Activated CD4-positive, alpha-beta T cell treated with anti-CD3 and anti-CD28 coated beads, Interleukin-10, Interleukin-2, amounts not matched to agents 100 ng/mL and 50 ng/mL, durations not matched to agents 16 hours and 8 hours (primary cell): Measurements from ENCODE around the gene EFCAB8.
"Not testable (repeated sequence)": the region's sequence is repeated elsewhere in the genome, so short reads cannot be mapped to it uniquely, and the experiment has no call there.

Source experiments
- DNase-seq: peaks from one replicate; pipeline ENCODE4 v3.0.0-alpha.2; 2020

Gene EFCAB8

DNA sequence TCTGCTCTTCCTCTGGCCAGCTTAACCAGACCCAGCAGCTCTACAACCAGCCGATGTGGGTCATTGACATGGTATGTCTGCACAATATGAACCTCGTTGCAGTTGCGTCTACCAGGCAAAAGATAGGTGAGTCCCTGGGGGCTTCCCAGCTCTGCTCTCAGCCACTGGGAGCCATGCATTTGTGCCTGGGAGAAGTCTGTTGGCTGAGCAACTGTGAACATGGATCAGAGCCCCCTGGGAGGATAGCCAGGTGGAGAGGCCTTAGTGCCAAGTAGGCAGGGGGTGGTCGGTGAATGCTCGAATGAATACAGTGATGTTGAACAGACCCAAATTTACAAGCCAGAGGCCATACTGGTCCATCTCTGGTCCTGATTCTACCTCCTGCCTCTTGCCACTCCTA is 30.6 kb downstream of the EFCAB8 start:
- no peak for DNase-seq

DNA sequence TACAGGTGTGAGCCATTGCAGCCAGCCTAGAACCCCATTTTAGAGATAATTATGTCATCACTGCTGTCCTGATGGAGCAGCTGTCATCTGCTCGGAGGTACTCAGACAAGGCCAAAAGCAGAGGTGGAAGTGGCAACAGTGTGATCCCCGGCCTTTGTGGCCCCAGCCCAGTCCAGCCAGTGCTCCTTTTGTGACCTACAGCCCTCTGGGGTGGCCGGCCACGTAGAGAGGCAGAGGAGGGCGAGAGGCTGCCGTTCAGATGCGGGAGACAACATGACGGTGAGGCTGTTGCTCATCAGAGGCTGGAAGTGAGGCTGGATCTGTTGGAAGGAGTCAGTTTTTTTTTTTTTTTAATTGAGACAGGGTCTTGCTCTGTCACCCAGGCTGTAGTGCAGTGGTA is 32.8 kb downstream of the EFCAB8 start:
- no peak for DNase-seq

DNA sequence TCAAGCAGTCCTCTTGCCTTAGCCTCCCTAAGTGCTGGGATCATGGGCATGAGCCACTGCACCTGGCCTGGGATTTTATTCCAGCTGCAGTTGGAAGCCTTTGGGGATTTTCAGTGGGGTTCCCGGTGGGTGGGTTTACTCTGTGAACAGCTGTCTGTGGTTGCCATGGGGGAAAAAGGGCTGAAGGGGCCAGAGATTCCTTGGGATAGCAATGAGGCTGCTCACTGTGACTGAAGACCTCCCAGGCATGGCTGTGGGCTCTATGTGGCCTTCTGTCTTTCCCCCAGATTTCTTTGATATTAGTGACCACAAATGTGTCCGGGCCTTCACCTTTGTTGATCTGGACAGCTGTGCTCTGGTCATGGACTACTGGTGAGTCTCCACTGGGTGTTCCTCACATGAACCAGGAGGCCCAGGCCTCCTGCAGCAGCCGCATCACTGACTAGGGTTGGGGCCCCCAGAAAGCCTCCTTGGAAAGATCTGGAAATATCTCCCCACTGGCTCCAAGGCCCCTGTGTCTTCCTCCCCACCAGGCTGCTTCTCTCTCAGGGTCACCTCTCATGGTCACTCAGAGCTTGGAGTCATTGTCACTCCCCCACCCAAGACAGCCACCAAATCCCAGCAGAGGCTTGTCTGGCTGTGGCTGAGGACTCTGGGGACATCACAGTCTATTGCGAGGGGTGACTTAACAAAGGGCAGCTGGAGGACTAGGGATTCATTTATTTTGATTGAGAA is 33.4 kb downstream of the EFCAB8 start:
- DNase-seq: no peak

DNA sequence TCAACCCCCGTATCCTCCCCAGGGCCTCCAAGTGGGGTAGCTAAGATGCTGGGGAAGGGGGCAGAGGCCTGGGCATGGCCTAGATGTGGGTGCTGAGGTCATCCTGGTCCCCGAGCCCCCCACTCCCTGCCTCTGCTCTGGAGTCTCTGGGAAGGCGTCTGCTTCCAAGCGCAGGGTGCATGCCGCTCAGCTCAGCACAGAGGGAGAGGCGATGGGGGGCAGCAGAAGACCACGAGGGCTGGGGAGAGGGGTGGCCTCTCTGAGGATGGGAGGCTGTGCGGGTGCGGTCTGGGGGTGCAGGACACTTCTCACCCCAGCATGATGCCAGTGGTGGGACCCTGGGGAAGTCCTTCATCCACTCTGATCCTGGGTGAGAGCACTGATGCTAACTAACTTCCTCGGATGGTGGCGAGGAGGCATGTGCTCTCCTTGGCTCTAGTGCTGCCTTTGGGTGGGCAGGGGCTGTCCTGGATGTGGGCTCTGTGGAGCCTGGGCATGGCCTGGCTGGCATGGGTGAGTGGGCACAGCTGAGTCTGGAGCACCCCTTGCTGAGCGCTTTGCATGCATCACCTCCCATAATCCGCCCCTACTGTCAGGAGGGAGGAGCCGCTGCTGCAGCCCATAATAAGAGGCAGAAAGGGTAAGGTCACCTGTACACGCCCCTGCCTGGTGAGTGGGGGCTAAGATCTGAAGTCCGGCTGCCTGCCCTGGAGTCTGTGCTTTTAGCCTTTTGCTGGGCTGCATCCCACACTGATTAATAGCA is 34.7 kb downstream of the EFCAB8 start:
- no peak for DNase-seq

- peak; percentile 5 for DNase-seq
These were observed 35.3 kb downstream of the EFCAB8 start for GRCh38 chr20:32894026-32894483.

GRCh38 chr20:32894711-32895355 is 36.1 kb downstream of the EFCAB8 start:
- DNase-seq: no peak

DNA sequence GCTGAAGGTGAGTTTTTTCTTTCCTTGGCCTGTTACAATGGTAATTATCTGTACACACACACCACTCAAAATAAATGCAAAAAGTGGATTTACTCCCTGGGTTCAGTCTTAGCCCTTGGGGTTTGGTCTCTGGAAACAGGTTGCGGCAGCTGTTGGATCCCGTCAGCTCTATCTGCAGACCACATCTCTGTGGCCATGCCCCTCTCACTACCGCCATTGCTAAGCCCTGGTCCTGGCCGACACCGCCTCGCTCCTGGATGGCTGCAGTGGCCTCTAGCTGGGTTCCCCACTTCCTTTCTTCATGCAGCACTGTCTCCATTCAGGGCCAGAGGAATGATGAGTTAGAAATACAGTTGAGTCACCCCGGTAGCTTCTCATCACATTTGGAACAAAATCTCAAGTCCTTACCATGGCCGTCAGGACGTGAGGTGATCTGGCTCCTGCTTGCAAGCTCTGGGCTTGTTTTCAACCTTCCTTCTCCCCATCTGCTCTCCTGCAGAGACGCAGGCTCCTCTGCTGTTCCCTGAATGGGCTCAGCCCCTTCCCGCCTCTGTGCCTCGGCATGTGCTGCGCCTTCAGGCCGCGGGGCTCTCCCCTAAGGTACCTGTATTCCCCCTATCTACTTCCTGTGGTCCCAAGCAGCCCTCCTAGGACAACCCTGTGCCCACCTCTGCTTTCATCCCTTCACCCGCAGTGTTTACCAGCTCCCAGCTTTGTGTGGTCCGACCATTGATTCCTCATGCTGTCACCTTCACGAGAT is 38.0 kb downstream of the EFCAB8 start:
- DNase-seq: peak; percentile 12

GRCh38 chr20:32898729-32899128 is 40.0 kb downstream of the EFCAB8 start:
- peak; percentile 21 for DNase-seq

DNA sequence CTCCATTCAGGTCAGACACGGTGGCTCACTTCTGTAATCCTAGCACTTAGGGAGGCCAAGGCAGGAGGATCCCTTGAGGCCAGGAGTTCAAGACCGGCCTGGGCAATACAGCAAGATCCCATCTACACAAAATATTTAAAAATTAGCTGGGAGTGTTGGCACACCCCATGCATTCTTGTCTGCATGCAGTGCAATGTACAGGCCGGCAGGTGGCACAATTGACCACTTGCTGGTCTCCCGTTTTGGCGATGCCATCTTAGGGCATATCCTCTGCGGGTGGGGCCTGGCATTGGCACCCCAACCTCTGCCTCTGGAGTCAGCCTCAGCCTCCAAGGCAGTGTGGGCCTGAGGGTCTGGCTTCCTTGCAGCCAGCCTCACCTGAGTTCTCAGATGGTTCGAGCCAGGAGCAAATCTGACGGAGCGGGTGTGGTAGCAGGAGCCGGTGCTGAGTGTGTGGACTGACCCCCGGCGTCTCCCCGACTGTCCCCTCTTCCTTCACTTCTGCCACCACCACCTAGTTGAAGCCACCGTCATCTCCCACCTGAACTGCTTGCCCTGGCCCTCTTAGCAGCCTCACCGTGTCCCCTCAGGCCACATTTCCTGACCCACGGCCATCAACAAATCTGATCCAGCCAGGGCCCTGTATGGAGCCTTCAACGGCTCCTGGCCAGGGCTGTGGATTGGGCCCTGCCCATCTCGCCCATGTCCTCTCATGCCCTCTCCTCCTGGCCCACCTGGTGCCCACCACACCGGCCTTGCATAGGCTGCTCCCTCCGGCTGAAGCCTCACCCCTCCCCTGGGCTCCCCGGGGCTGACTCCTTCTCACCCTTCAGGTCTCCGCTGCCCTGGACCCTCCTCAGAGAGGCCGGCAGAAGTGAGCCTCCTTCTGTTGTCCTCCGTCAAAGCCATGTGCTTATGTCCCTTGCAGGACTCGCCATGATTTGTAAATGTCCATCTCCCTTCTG is 44.0 kb downstream of the EFCAB8 start:
- DNase-seq: peak; percentile 78

GRCh38 chr20:32903666-32904175 is 45.0 kb downstream of the EFCAB8 start:
- DNase-seq: no peak

- not testable (repeated sequence) for DNase-seq
These were observed 46.0 kb downstream of the EFCAB8 start for GRCh38 chr20:32904678-32905077.

GRCh38 chr20:32906200-32906599 is 47.5 kb downstream of the EFCAB8 start:
- DNase-seq: no peak

- no peak for DNase-seq
These were observed 48.3 kb downstream of the EFCAB8 start for GRCh38 chr20:32906871-32907495.

GRCh38 chr20:32907886-32908285 is 49.2 kb downstream of the EFCAB8 start:
- DNase-seq: no peak

DNA sequence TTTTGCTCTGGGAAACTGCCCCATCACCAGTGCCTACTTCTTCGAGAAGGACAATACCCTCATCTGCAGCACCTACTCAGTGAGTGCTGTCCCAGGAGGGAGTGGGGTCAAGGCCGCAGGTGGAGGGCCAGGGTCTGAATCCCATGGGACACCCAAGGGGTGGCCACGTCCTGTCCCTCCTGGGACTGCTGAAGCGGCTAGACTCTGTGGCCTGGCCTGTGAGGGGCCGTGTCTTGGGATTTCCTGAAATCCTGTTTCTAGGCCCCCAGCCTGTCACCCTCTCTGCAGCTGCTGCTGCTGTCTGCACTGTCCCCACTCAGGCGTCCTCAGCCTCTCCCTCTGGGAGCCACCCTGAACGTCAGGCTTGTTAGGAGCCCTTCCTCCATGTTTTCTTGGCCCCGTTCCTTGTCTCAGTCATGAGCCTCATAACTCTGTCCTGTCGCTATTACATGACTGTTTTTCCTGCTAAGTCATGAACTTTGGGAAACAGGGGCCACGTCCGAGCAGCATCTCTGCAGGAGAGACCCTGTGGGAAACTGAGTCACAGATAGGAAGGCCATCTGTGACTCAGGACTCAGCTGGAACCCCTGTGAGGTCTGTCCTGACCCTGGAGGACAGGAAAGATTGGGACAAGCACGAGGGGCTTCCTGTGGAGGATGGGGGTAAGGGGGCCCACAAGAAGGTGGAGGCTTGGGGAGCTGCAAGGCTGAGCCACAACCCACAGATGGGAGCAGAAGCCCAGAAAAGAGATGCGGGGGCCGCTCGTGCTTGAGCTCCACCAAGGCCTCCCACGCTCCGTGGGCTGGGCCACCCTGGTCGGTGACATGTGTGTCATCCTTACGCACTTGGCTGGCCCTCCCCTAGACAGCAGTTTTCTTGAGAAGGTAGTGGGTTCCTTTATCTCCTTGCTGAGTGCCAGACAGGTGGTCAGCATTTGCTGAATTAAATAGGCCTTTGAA is 49.9 kb downstream of the EFCAB8 start:
- no peak for DNase-seq

- DNase-seq: no peak
These were observed 50.7 kb downstream of the EFCAB8 start for GRCh38 chr20:32909451-32909850.

GRCh38 chr20:32909896-32910571 is 51.3 kb downstream of the EFCAB8 start:
- DNase-seq: no peak

DNA sequence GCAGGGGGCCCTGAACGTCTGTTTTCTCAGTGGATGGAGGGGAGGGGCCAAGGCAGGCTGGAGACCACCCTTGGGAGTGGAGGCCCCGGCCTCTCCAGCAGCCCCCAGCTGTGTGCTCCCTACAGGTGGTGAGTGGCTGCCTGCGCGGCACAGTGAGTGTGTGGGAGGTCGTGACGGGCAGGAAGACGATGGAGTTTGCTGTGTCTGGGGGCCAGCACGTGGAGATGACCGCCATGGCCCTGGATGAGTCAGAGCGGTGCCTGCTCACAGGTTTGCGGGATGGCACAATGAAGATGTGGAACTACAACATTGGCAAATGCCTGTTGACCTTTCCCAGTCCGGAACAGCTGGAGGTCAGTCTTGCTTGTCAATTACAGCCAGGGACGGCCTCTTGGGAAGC is 52.6 kb downstream of the EFCAB8 start:
- DNase-seq: no peak

DNA sequence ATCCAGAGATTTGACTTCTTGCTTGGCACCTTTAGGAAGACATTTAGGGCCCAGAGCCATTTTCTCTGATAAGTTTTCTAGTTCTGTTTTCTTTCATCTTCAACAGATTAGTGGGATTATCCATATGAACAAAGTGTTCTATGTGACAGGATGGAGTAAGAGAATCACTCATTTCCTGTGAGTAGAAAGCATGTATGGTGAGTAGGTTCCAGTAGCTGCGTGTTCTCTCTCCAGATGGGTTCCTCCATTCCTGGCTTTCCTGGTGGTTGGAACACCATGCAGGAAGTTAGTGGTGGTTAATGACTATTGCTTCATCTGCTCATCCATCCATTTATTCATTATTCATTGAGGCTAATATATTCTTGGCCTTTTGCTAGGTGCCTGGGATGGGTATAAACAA is 54.0 kb downstream of the EFCAB8 start:
- no peak for DNase-seq
